NCI-H345 treated with DMSO at 0.1 percent for 48 hours (cell line): ENCODE measurements around the gene SCTR.
"Not testable (repeated sequence)": the region's sequence is repeated elsewhere in the genome, so short reads cannot be mapped to it uniquely, and the experiment has no call there.

Experiments
- DNase-seq: peaks from one replicate; lab custom pipeline; 2025; ENCODE audit not compliant: unreplicated experiment; lab: John Stamatoyannopoulos, UW

The SCTR gene

GRCh38 chr2:119417908-119418307 is 106.4 kb downstream of the SCTR start:
- no peak for DNase-seq

- DNase-seq = no peak
Measured at GRCh38 chr2:119416299-119416923, 107.9 kb downstream of the SCTR start.

GRCh38 chr2:119415630-119416029 is 108.7 kb downstream of the SCTR start:
- DNase-seq = no peak

- DNase-seq = no peak
Measured at GRCh38 chr2:119414894-119415293, 109.4 kb downstream of the SCTR start.

GRCh38 chr2:119409506-119409905 is 114.8 kb downstream of the SCTR start:
- DNase-seq = no peak

- DNase-seq = no peak
Measured at GRCh38 chr2:119408221-119408619, 116.1 kb downstream of the SCTR start.

- DNase-seq = peak; percentile 29
Measured at GRCh38 chr2:119407430-119408220, 116.7 kb downstream of the SCTR start.

- DNase-seq = no peak
Measured at GRCh38 chr2:119405151-119405550, 119.1 kb downstream of the SCTR start.

- DNase-seq = not testable (repeated sequence)
Measured at GRCh38 chr2:119403618-119404017, 120.7 kb downstream of the SCTR start.

- DNase-seq = no peak
Measured at GRCh38 chr2:119402645-119403560, 121.4 kb downstream of the SCTR start.

- no peak for DNase-seq
Measured at GRCh38 chr2:119402106-119402505, 122.2 kb downstream of the SCTR start.

- no peak for DNase-seq
Measured at GRCh38 chr2:119397196-119397595, 127.1 kb downstream of the SCTR start.

GRCh38 chr2:119393971-119394748 is 130.1 kb downstream of the SCTR start:
- DNase-seq = no peak
